H1 (cell line): Measurements from ENCODE around the gene CBLN3. TPM values are rescaled to one million over a fixed set of nuclear protein-coding genes. Genes with fewer than 3 reads are reported as not detected.

Source experiments
- CTCF ChIA-PET: fragments of 300-600 bp; sonication (Branson Sonifier 250); formaldehyde crosslinking; loops from one replicate; lab custom pipeline; 2021; ENCODE audit not compliant: partially characterized antibody; lab: Charles Lee
- POLR2A ChIA-PET: fragments of 300-600 bp; sonication (Branson Sonifier 250); formaldehyde crosslinking; loops from one replicate; lab custom pipeline; 2021; ENCODE audit warnings: inconsistent platforms; ENCODE audit not compliant: partially characterized antibody; lab: Charles Lee
- DNase-seq, 2 experiments: peaks; one replicate each; pipeline versions ENCODE4 v3.0.0 to v3.0.0-alpha.2; 2010 to 2022; ENCODE audit warnings: low spot score in 2 of 2, low read depth in 1 of 2, mixed read lengths in 1 of 2
- FAIRE-seq: peaks from 2 replicates; lab custom pipeline; 2011; peaks lifted over from hg19 to GRCh38; lab: Jason Lieb, UNC
- H2AFZ ChIP-seq: 2 replicates; pipeline ENCODE4 v1.8.1; 2012; ENCODE audit warnings: low read length, inconsistent platforms
- H2AK5ac ChIP-seq: 2 replicates; pipeline ENCODE4 v1.6.1; 2013; ENCODE audit warnings: low read depth, low read length
- H2BK120ac ChIP-seq: replicated peaks from 2 replicates; pipeline ENCODE3; 2013; ENCODE audit warnings: low read depth, low read length, inconsistent platforms
- H2BK12ac ChIP-seq: 2 replicates; pipeline ENCODE4 v1.6.1; 2013; ENCODE audit warnings: low read depth, low read length
- H2BK15ac ChIP-seq: 2 replicates; pipeline ENCODE4 v1.6.1; 2013; ENCODE audit warnings: low read length
- H2BK20ac ChIP-seq: 2 replicates; pipeline ENCODE4 v1.6.1; 2013; ENCODE audit warnings: low read length
- H2BK5ac ChIP-seq: 2 replicates; pipeline ENCODE4 v1.6.1; 2013; ENCODE audit warnings: low read depth, low read length
- H3K14ac ChIP-seq: 2 replicates; pipeline ENCODE4 v1.6.1; 2013; ENCODE audit warnings: inconsistent platforms; ENCODE audit not compliant: insufficient read length
- H3K18ac ChIP-seq: 2 replicates; pipeline ENCODE4 v1.6.1; 2013; ENCODE audit warnings: low read length; ENCODE audit errors: extremely low read depth
- H3K23ac ChIP-seq: 2 replicates; pipeline ENCODE4 v1.6.1; 2013; ENCODE audit warnings: inconsistent platforms; ENCODE audit not compliant: insufficient read length
- H3K23me2 ChIP-seq: 2 replicates; pipeline ENCODE4 v1.6.1; 2013; ENCODE audit warnings: low read depth, low read length
- H3K27ac ChIP-seq: 2 replicates; pipeline ENCODE4 v1.6.1; 2011; ENCODE audit warnings: low read depth, low read length, inconsistent platforms
- H3K27me3 ChIP-seq, 4 experiments: replicated peaks in 1 of 4; 1 replicate in 1 of 4; 2 replicates in 3 of 4; pipeline versions ENCODE4 v1.6.1 to v1.8.1; 2011 to 2013; ENCODE audit warnings: low read length in 3 of 4, mild to moderate bottlenecking in 3 of 4, inconsistent platforms in 2 of 4, mixed read lengths in 2 of 4, moderate library complexity in 1 of 4; ENCODE audit not compliant: control insufficient read depth in 3 of 4, insufficient read depth in 3 of 4; ENCODE audit errors: extremely low read depth in 1 of 4
- H3K36me3 ChIP-seq, 4 experiments: 2 replicates each; pipeline versions ENCODE4 v1.6.1 to v1.8.1; 2011 to 2013; ENCODE audit warnings: mild to moderate bottlenecking in 4 of 4, low read length in 3 of 4, moderate library complexity in 2 of 4, control low read depth in 1 of 4, inconsistent platforms in 1 of 4; ENCODE audit not compliant: insufficient read depth in 4 of 4, control insufficient read depth in 2 of 4
- H3K4ac ChIP-seq: replicated peaks from 2 replicates; pipeline ENCODE3; 2013; ENCODE audit warnings: low read length, low read depth, mixed read lengths, inconsistent platforms; ENCODE audit not compliant: insufficient read length
- H3K4me1 ChIP-seq, 4 experiments: replicated peaks in 1 of 4; 1 replicate in 1 of 4; 2 replicates in 3 of 4; pipeline versions ENCODE4 v1.6.1 to v1.8.1; 2011 to 2013; ENCODE audit warnings: low read length in 3 of 4, inconsistent platforms in 2 of 4, mixed read lengths in 1 of 4; ENCODE audit not compliant: insufficient read depth in 4 of 4, control insufficient read depth in 3 of 4
- H3K4me2 ChIP-seq, 2 experiments: 2 replicates each; pipeline versions ENCODE4 v1.6.1 to v1.8.1; 2011 to 2013; ENCODE audit warnings: low read depth in 2 of 2, low read length in 2 of 2, control low read depth in 1 of 2, inconsistent platforms in 1 of 2, mild to moderate bottlenecking in 1 of 2; ENCODE audit not compliant: insufficient read depth in 1 of 2
- H3K4me3 ChIP-seq, 4 experiments: fragments of 200-600, 300-600 bp in 1 of 4; sonication (generic), shearing (Covaris generic), sonication (Bioruptor Twin) in 1 of 4; 2 replicates each; pipeline versions ENCODE4 v1.5.1 to v1.8.1; 2011 to 2016; ENCODE audit warnings: low read length in 4 of 4, low read depth in 3 of 4, control low read depth in 2 of 4, inconsistent platforms in 2 of 4, mild to moderate bottlenecking in 2 of 4, mixed read lengths in 1 of 4, moderate library complexity in 1 of 4; ENCODE audit not compliant: insufficient read depth in 2 of 4; ENCODE audit errors: extremely low read depth in 1 of 4
- H3K56ac ChIP-seq: replicated peaks from 2 replicates; pipeline ENCODE3; 2013; ENCODE audit warnings: low read depth, mild to moderate bottlenecking, mixed read lengths, low read length, inconsistent platforms; ENCODE audit not compliant: insufficient read length
- H3K79me1 ChIP-seq: 2 replicates; pipeline ENCODE4 v1.6.1; 2013; ENCODE audit warnings: low read depth, low read length, control low read depth
- H3K79me2 ChIP-seq, 2 experiments: 2 replicates each; pipeline versions ENCODE4 v1.6.1 to v1.8.1; 2012 to 2013; ENCODE audit warnings: low read length in 2 of 2, mild to moderate bottlenecking in 2 of 2, inconsistent platforms in 1 of 2; ENCODE audit not compliant: insufficient read depth in 2 of 2, control insufficient read depth in 1 of 2
- H3K9ac ChIP-seq, 4 experiments: replicated peaks in 1 of 4; 1 replicate in 1 of 4; 2 replicates in 3 of 4; pipeline versions ENCODE4 v1.6.1 to v1.8.1; 2011 to 2013; ENCODE audit warnings: low read depth in 3 of 4, low read length in 3 of 4, control low read depth in 2 of 4, mild to moderate bottlenecking in 2 of 4, moderate library complexity in 2 of 4, inconsistent platforms in 1 of 4; ENCODE audit errors: extremely low read depth in 1 of 4
- H3K9me3 ChIP-seq, 2 experiments: 2 replicates each; pipeline versions ENCODE4 v1.6.1 to v1.8.1; 2012 to 2013; ENCODE audit warnings: mild to moderate bottlenecking in 2 of 2, moderate library complexity in 2 of 2, control low read depth in 1 of 2, inconsistent platforms in 1 of 2, low read depth in 1 of 2, low read length in 1 of 2, mixed read lengths in 1 of 2; ENCODE audit not compliant: insufficient read depth in 2 of 2
- H4K20me1 ChIP-seq, 2 experiments: replicated peaks in 1 of 2; 2 replicates each; pipeline versions ENCODE3 to v1.8.1; 2011 to 2013; ENCODE audit warnings: inconsistent platforms in 2 of 2, low read length in 2 of 2, mild to moderate bottlenecking in 1 of 2; ENCODE audit not compliant: insufficient read depth in 2 of 2, control insufficient read depth in 1 of 2
- H4K5ac ChIP-seq: 2 replicates; pipeline ENCODE4 v1.6.1; 2013; ENCODE audit warnings: low read length, low read depth, mixed read lengths, inconsistent platforms; ENCODE audit not compliant: insufficient read length
- H4K8ac ChIP-seq: 2 replicates; pipeline ENCODE4 v1.8.0; 2013; ENCODE audit warnings: mild to moderate bottlenecking, moderate library complexity, low read length, inconsistent platforms; ENCODE audit not compliant: insufficient read depth; ENCODE audit errors: extremely low read depth
- H4K91ac ChIP-seq: replicated peaks from 2 replicates; pipeline ENCODE3; 2013; ENCODE audit warnings: low read length, mixed read lengths, inconsistent platforms; ENCODE audit not compliant: insufficient read length
- ASH2L ChIP-seq: fragments of 200-600, 300-600 bp; sonication (generic); IDR thresholded peaks from one replicate; pipeline ENCODE4 v1.7.1; 2017; ENCODE audit warnings: low read length
- EGR1 ChIP-seq: IDR thresholded peaks from 2 replicates; pipeline ENCODE4 v1.6.1; 2011; ENCODE audit warnings: low read depth, low read length, borderline replicate concordance
- EZH2 ChIP-seq: fragments of 200-600 bp; sonication (generic); IDR thresholded peaks from 2 replicates; pipeline ENCODE4 v1.7.1; 2012; ENCODE audit warnings: low read depth, mild to moderate bottlenecking, moderate library complexity, low read length, inconsistent platforms; ENCODE audit not compliant: severe bottlenecking
- KDM5A ChIP-seq: fragments of 200-600 bp; IDR thresholded peaks from 2 replicates; pipeline ENCODE4 v1.7.1; 2012; ENCODE audit warnings: mild to moderate bottlenecking, low read length, inconsistent platforms, mixed read lengths
- RBBP5 ChIP-seq: IDR thresholded peaks from 2 replicates; pipeline ENCODE4 v1.7.1; 2012; ENCODE audit warnings: low read depth, mild to moderate bottlenecking, inconsistent platforms, low read length, moderate library complexity, borderline replicate concordance
- RNF2 ChIP-seq: fragments of 200-900, 300-1000 bp; sonication (generic); IDR thresholded peaks from 2 replicates; pipeline ENCODE4 v1.7.1; 2016; ENCODE audit warnings: borderline replicate concordance, low read depth, mild to moderate bottlenecking, antibody characterized with exemption, low read length; ENCODE audit not compliant: poor library complexity, severe bottlenecking; ENCODE audit errors: missing control alignments
- SAP30 ChIP-seq: fragments of 300-600 bp; sonication (generic); IDR thresholded peaks from 2 replicates; pipeline ENCODE4 v1.7.1; 2012; ENCODE audit warnings: low read length, moderate library complexity, mild to moderate bottlenecking, inconsistent platforms; ENCODE audit not compliant: insufficient read depth, insufficient replicate concordance
- SIX5 ChIP-seq: IDR thresholded peaks from 2 replicates; pipeline ENCODE4 v1.6.1; 2011; ENCODE audit warnings: mild to moderate bottlenecking, low read depth, low read length
- SP1 ChIP-seq: IDR thresholded peaks from 2 replicates; pipeline ENCODE4 v1.6.1; 2011; ENCODE audit warnings: low read depth, low read length
- SUZ12 ChIP-seq: fragments of 200-600 bp; sonication (generic); IDR thresholded peaks from 2 replicates; pipeline ENCODE4 v1.6.1; 2012; ENCODE audit warnings: mild to moderate bottlenecking, inconsistent platforms, low read length, moderate library complexity, mixed read lengths
- ZNF274 ChIP-seq: IDR thresholded peaks from 2 replicates; pipeline ENCODE4 v1.7.0; 2012; ENCODE audit warnings: low read length, borderline replicate concordance; ENCODE audit errors: extremely low read depth
- WGBS, 2 experiments: shearing (Covaris generic) in 1 of 2; methylation state at CpG; one replicate each; pipeline versions ENCODE4 v1.1.6 to v1.1.7; 2013 to 2015; ENCODE audit warnings: low lambda C conversion rate in 2 of 2, mixed read lengths in 2 of 2, inconsistent platforms in 1 of 2, low coverage in 1 of 2, missing lambda C conversion rate in 1 of 2; ENCODE audit not compliant: insufficient replicate concordance in 2 of 2, insufficient coverage in 1 of 2, insufficient read length in 1 of 2; ENCODE audit errors: extremely low coverage in 1 of 2, missing lambda C conversion rate in 1 of 2; 5-methylcytosine and 5-hydroxymethylcytosine counted together
- polyA plus RNA-seq, 7 experiments: library from polyadenylated mRNA; depleted of rRNA in 3 of 7; stranded (reverse) in 5 of 7; unstranded in 2 of 7; fragments of >200 nt in 5 of 7; fragments of 200-250 nt in 2 of 7; gene quantifications; 1 replicate in 5 of 7; 2 replicates in 1 of 7; 4 replicates in 1 of 7; pipeline versions ENCODE4 v1.2.1 to v1.2.3, GENCODE V29; 2011 to 2013; ENCODE audit warnings: missing spikeins in 2 of 7, mixed read lengths in 2 of 7
- total RNA-seq: library from RNA; stranded (reverse); fragmentation: NEBNext Ultra II Directional; extraction: Animal tissue kit (Norgen Biotek cat#: 25700); gene quantifications from 2 replicates; pipeline ENCODE4 v1.2.1, GENCODE V29; 2021

Gene CBLN3
- total and polyA plus RNA-seq, 2 of the 8 experiments (the other 6 are each of a cell fraction or from before 2014, with no cell fraction given), result 0.54 to 1.00 TPM

GRCh38 chr14:24438223-24439097 lies 9.0 kb upstream of the CBLN3 start:
- CTCF ChIA-PET, result interaction anchor here (1.0 to 21.3 kb wide), 10 partner anchors 12 to 196 kb away, joined by 4 to 664 read pairs (median 24); partner anchors contain the start of genes ADCY4, RIPK3 and TINF2
- H3K79me2 ChIP-seq, result 0 out of 4 replicates have a peak, but pooled peaks cover 0 to 3% of the 10 kb centered on the region in 2 experiments
- WGBS, 2 experiments, result 72% methylated on average over 9 of the region's 9 CpGs; no CpG with 5 or more reads in 1 of the 2 experiments
- no peak overlapping the region for H2BK120ac ChIP-seq
- H2BK12ac ChIP-seq, result no peak overlapping the region
- no peak overlapping the region for H2AK5ac ChIP-seq
- H3K9ac ChIP-seq, result no peak overlapping the region
- no peak overlapping the region for H3K14ac ChIP-seq
- H4K20me1 ChIP-seq, result peaks cover 1 to 5% of the 10 kb centered on the region in 2 experiments
- no peak overlapping the region for H4K8ac ChIP-seq
- no peak overlapping the region for H4K91ac ChIP-seq
- peaks cover 9% of the 10 kb centered on the region for H3K23me2 ChIP-seq
- H3K9me3 ChIP-seq, result no peaks in the 10 kb centered on the region
- no peak for DNase-seq
- no peaks in the 10 kb centered on the region; the same call in 1 of the 2 replicates for H3K79me1 ChIP-seq
- H2BK5ac ChIP-seq, result no peak overlapping the region
- POLR2A ChIA-PET, result interaction anchor here (0.7 to 3.2 kb wide), 7 partner anchors 10 to 127 kb away, joined by 3 to 25 read pairs (median 3); partner anchors contain the start of genes ADCY4, CBLN3 and LTB4R
- no peaks in the 10 kb centered on the region; a peak in 2 of 7 replicates for H3K4me1 ChIP-seq
- H3K23ac ChIP-seq, result no peak overlapping the region
- FAIRE-seq, result no peak
- H3K27me3 ChIP-seq, result no peaks in the 10 kb centered on the region
- H2BK15ac ChIP-seq, result no peak overlapping the region
- no peak overlapping the region for H3K4ac ChIP-seq
- peaks cover 10 to 26% (median 12%) of the 10 kb centered on the region in 4 experiments; a peak in 7 of 8 replicates for H3K36me3 ChIP-seq
- no peak overlapping the region for H3K4me2 ChIP-seq
- H2BK20ac ChIP-seq, result no peak overlapping the region
- H4K5ac ChIP-seq, result no peak overlapping the region
- no peak overlapping the region for H3K18ac ChIP-seq
- no peak overlapping the region for H3K27ac ChIP-seq
- H2AFZ ChIP-seq, result no peak overlapping the region
- H3K4me3 ChIP-seq, result no peak overlapping the region
- H3K56ac ChIP-seq, result no peak overlapping the region
- TF ChIP-seq RBBP5 (no peak), SAP30 (no peak), RNF2 (no peak), SP1 (no peak), EGR1 (no peak), KDM5A (no peak), EZH2 (no peak), SUZ12 (no peak), ZNF274 (no peak), SIX5 (no peak), ASH2L (no peak)
